SU-DHL-6 (cell line): ENCODE measurements around the gene YPEL3.

Experiments
- EZH2phosphoT487 ChIP-seq: fragments of 200-600 bp; sonication (generic), shearing (Covaris generic); conservative IDR thresholded peaks from 2 replicates; pipeline ENCODE4 v1.6.1; 2018; ENCODE audit warnings: mild to moderate bottlenecking, antibody characterized with exemption, low read length, moderate library complexity, mixed read lengths
- TF ChIP-seq, protein P1 (sequence below): fragments of 200-600 bp; sonication (generic); IDR thresholded peaks from one replicate; pipeline ENCODE4 v1.5.1; 2017; ENCODE audit warnings: antibody characterized with exemption, mild to moderate bottlenecking, low read length, moderate library complexity; ENCODE audit not compliant: insufficient read depth, poor library complexity, severe bottlenecking

DNA sequence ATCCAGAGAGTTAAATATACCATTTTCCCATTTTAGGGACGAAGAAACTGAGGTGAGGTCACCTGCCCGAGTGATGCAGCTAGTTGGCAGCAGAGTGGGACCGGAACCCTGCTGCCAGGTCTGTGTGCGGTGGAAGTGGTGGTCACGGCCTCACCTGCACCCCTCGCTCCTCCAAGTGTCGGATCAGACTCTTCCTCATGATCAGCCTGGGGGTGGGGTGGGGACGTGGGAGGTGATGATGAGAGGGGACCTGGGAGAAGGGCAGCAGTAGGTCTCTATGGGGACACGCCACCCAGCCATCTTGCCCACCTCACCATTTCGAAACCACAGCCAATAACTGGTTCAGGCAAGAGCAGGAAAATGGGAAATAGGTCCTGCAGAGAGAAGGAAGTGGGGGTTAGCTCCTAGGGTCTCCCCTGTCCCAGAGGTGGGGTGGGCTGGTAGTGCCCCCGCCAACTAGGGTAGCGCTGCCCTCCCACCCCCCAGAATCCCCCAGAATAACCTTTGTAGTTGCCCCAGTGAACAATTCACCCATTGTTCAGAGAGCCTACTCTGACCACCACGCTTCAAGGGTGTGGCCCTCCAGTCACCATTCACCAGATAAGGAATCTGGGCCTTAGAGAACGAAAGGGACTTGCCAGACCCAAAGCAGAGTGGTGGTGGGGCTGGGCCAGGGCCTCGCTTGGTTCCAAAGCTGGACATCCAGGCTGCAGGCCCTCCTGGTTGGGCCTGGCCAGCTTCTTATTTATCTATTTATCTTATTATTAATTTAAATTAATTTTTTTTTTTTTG is 12.2 kb upstream of the YPEL3 start:
- TF ChIP-seq, protein P1, sequence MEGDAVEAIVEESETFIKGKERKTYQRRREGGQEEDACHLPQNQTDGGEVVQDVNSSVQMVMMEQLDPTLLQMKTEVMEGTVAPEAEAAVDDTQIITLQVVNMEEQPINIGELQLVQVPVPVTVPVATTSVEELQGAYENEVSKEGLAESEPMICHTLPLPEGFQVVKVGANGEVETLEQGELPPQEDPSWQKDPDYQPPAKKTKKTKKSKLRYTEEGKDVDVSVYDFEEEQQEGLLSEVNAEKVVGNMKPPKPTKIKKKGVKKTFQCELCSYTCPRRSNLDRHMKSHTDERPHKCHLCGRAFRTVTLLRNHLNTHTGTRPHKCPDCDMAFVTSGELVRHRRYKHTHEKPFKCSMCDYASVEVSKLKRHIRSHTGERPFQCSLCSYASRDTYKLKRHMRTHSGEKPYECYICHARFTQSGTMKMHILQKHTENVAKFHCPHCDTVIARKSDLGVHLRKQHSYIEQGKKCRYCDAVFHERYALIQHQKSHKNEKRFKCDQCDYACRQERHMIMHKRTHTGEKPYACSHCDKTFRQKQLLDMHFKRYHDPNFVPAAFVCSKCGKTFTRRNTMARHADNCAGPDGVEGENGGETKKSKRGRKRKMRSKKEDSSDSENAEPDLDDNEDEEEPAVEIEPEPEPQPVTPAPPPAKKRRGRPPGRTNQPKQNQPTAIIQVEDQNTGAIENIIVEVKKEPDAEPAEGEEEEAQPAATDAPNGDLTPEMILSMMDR, result no peak
- TF ChIP-seq EZH2phosphoT487, result no peak
